ENCODE data around the gene LCMT1.
"Not testable (repeated sequence)": the region's sequence is repeated elsewhere in the genome, so short reads cannot be mapped to it uniquely, and the experiment has no call there.

DNA sequence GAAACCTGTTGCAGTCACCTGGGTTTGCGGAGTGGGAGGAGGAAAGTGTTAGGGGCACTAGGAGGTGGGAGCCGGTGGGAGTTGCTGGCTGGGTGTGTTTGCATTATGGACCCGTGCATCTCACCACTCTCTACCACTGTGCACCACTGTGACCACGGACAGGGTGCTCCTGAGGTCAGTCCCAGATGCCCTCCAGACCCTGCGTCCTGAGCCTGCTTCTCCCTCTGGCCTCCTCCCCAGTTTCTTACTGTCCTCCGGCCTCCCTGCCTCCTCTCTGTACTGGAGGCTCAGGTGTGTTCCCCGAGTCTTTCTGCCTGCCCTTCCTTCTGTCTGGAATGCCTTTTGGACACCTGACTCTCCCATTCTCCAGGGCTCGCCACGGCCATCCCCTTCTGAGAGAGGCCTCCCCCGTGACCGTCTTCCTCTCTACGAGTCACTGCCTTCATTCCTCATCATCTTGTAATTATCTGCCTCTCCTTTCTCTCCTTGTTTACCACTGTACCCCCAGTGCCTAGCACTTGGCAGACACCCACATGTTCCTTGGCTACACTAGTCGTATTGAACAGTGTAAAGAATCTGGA, 14.6 kb downstream of the LCMT1 start:
- TF ChIP-seq EZH2phosphoT487 (IDR thresholded peaks at IDR 0.05; ENCODE audit: insufficient read depth, low read depth); EZH2 (IDR thresholded peaks at IDR 0.05; ENCODE audit: insufficient read depth, poor library complexity, severe bottlenecking): not testable (repeated sequence)

All from GM23248 (cell line).